NT2/D1 (cell line): ENCODE measurements around the gene DUSP16.
"Not testable (repeated sequence)": the region's sequence is repeated elsewhere in the genome, so short reads cannot be mapped to it uniquely, and the experiment has no call there.

Experiments
- DNase-seq: peaks from one replicate; pipeline ENCODE4 v3.0.0-alpha.2; 2011; ENCODE audit warnings: low read depth, low spot score
- H3K27me3 ChIP-seq: 2 replicates; pipeline ENCODE4 v1.6.0; 2011; ENCODE audit warnings: mild to moderate bottlenecking; ENCODE audit not compliant: insufficient read length, insufficient read depth
- H3K36me3 ChIP-seq: 2 replicates; pipeline ENCODE4 v1.6.1; 2011; ENCODE audit warnings: mild to moderate bottlenecking, low read length, mixed read lengths; ENCODE audit not compliant: insufficient read depth, insufficient read length
- H3K4me1 ChIP-seq: 2 replicates; pipeline ENCODE4 v1.5.1; 2011; ENCODE audit not compliant: insufficient read depth, insufficient read length
- H3K4me3 ChIP-seq: 2 replicates; pipeline ENCODE4 v1.5.1; 2011; ENCODE audit warnings: low read depth; ENCODE audit not compliant: insufficient read length
- H3K9ac ChIP-seq: 2 replicates; pipeline ENCODE4 v1.6.0; 2011; ENCODE audit warnings: low read depth; ENCODE audit not compliant: insufficient read length
- H3K9me3 ChIP-seq: 2 replicates; pipeline ENCODE4 v1.5.1; 2011; ENCODE audit warnings: mild to moderate bottlenecking, low read length; ENCODE audit not compliant: insufficient read depth
- SUZ12 ChIP-seq: IDR thresholded peaks from 2 replicates; pipeline ENCODE4 v1.6.1; 2011; ENCODE audit not compliant: insufficient read length, insufficient read depth; ENCODE audit errors: extremely low read depth
- YY1 ChIP-seq: IDR thresholded peaks from 2 replicates; pipeline ENCODE4 v1.6.1; 2011; ENCODE audit not compliant: insufficient read length, insufficient read depth
- ZNF274 ChIP-seq: IDR thresholded peaks from 2 replicates; pipeline ENCODE4 v1.6.1; 2011; ENCODE audit warnings: mild to moderate bottlenecking, low read depth, low read length

Gene DUSP16

DNA sequence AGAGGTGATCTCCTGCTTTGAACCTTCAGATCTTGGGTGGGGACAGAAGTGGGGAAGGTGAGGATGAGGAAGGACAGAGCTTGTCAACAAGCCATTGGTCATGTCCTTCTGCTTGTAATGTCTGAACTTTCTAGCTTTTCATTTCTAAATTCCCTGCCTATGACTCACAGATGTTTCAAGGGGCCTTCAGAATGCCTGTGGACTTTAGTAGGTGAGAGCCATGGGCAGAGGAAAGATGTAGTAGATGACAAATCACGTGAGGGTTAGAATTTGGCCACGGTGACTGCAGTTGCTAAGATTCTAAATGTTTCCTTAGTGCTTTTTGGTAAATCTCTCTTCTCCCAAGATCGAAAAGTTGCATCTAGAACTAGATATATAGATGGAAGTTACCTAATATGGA, 30.3 kb upstream of the DUSP16 start:
- Histone ChIP-seq H3K27me3 (no peaks in the 10 kb centered on the region), H3K9ac (no peak overlapping the region), H3K36me3 (no peaks in the 10 kb centered on the region), H3K4me3 (no peak overlapping the region), H3K4me1 (no peaks in the 10 kb centered on the region), H3K9me3 (no peaks in the 10 kb centered on the region)
- no peak for DNase-seq
- TF ChIP-seq SUZ12: no peak
- no peak for TF ChIP-seq ZNF274
- TF ChIP-seq YY1: no peak

GRCh38 chr12:12590961-12591360, 28.3 kb upstream of the DUSP16 start:
- H3K9ac ChIP-seq: no peak overlapping the region
- no peaks in the 10 kb centered on the region for H3K4me1 ChIP-seq
- no peak overlapping the region for H3K4me3 ChIP-seq

DNA sequence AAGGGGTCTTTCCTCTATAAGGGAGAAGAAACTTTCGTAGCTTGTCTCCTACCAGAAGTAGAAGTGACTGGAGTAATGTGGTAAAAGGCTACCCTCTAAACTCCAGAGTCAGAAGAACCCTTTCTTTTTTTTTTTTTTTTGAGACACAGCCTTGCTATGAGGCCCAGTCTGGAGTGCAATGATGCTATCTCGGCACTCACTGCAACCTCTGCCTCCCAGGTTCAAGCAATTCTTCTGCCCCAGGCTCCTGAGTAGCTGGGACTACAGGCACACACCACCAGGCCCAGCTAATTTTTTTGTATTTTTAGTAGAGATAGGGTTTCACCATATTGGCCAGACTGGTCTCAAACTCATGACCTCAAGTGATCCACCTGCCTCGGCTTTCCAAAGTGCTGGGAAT, 25.8 kb upstream of the DUSP16 start:
- DNase-seq, H3K4me1 ChIP-seq, H3K4me3 ChIP-seq, H3K9ac ChIP-seq, H3K9me3 ChIP-seq, H3K36me3 ChIP-seq, H3K27me3 ChIP-seq: not testable (repeated sequence)

More at GRCh38 chr12:12590961-12591360, 28.3 kb upstream of the DUSP16 start:
- no peak for TF ChIP-seq YY1
- TF ChIP-seq ZNF274: no peak
- no peak for TF ChIP-seq SUZ12
- H3K27me3 ChIP-seq: no peaks in the 10 kb centered on the region
- H3K36me3 ChIP-seq: no peaks in the 10 kb centered on the region
- DNase-seq: no peak
- H3K9me3 ChIP-seq: no peaks in the 10 kb centered on the region

GRCh38 chr12:12587878-12588277, 25.2 kb upstream of the DUSP16 start:
- TF ChIP-seq SUZ12 (no peak), ZNF274 (no peak), YY1 (no peak)
- DNase-seq: no peak
- Histone ChIP-seq H3K36me3 (no peaks in the 10 kb centered on the region), H3K4me1 (no peaks in the 10 kb centered on the region), H3K9ac (no peak overlapping the region), H3K9me3 (no peaks in the 10 kb centered on the region), H3K27me3 (no peaks in the 10 kb centered on the region), H3K4me3 (no peak overlapping the region)

GRCh38 chr12:12586879-12587675, 24.4 kb upstream of the DUSP16 start:
- Histone ChIP-seq H3K4me3 (no peak overlapping the region), H3K9ac (no peak overlapping the region), H3K4me1 (no peaks in the 10 kb centered on the region), H3K9me3 (no peaks in the 10 kb centered on the region), H3K27me3 (no peaks in the 10 kb centered on the region), H3K36me3 (no peaks in the 10 kb centered on the region)
- no peak for TF ChIP-seq YY1
- TF ChIP-seq SUZ12: no peak
- no peak for TF ChIP-seq ZNF274
- DNase-seq: no peak

GRCh38 chr12:12585115-12585863, 22.6 kb upstream of the DUSP16 start:
- no peaks in the 10 kb centered on the region for H3K4me1 ChIP-seq
- DNase-seq: no peak
- H3K9ac ChIP-seq: no peak overlapping the region
- no peaks in the 10 kb centered on the region for H3K9me3 ChIP-seq
- no peak for TF ChIP-seq ZNF274
- TF ChIP-seq YY1: no peak
- no peak for TF ChIP-seq SUZ12
- no peaks in the 10 kb centered on the region for H3K36me3 ChIP-seq
- no peak overlapping the region for H3K4me3 ChIP-seq
- H3K27me3 ChIP-seq: no peaks in the 10 kb centered on the region

GRCh38 chr12:12583510-12584178, 21.0 kb upstream of the DUSP16 start:
- TF ChIP-seq SUZ12 (no peak), YY1 (no peak), ZNF274 (no peak)
- Histone ChIP-seq H3K9ac (no peak overlapping the region), H3K36me3 (no peaks in the 10 kb centered on the region), H3K27me3 (no peaks in the 10 kb centered on the region), H3K4me1 (no peaks in the 10 kb centered on the region), H3K9me3 (no peaks in the 10 kb centered on the region), H3K4me3 (no peak overlapping the region)
- no peak for DNase-seq
